ENCODE data around the gene ZSCAN2.

GRCh38 chr15:84648539-84648938 lies 47.7 kb downstream of the ZSCAN2 start:
- TF ChIP-seq CTCF (IDR thresholded peaks at IDR 0.05), result no peak
- TF ChIP-seq POLR2A (IDR thresholded peaks at IDR 0.05), result no peak
